Spleen (tissue), 11 donors: ENCODE measurements around the gene SDK1. TPM values are rescaled to one million over a fixed set of nuclear protein-coding genes. Genes with fewer than 3 reads are reported as not detected.

Source experiments
- DNase-seq: peaks from one replicate; pipeline ENCODE4 v3.0.0-alpha.2; 2020
- H3K27ac ChIP-seq, 8 donors: fragments of 200-600 bp; sonication (generic) in 7 of 8; 1 replicate in 4 of 8; 2 replicates in 4 of 8; pipeline versions ENCODE4 v1.5.0 to v1.8.0; 2016 to 2021; ENCODE audit warnings: inconsistent platforms in 4 of 8, mild to moderate bottlenecking in 4 of 8, moderate library complexity in 1 of 8
- H3K27me3 ChIP-seq, 7 donors: fragments of 200-600 bp; sonication (generic) in 6 of 7; replicated peaks in 1 of 7; 1 replicate in 4 of 7; 2 replicates in 3 of 7; pipeline versions ENCODE4 v1.5.0 to v1.8.0; 2016 to 2021; ENCODE audit warnings: inconsistent platforms in 3 of 7, mild to moderate bottlenecking in 1 of 7
- H3K36me3 ChIP-seq, 6 donors: fragments of 200-600 bp; sonication (generic) in 5 of 6; 1 replicate in 4 of 6; 2 replicates in 2 of 6; pipeline versions ENCODE4 v1.5.0 to v1.8.0; 2016 to 2021; ENCODE audit warnings: inconsistent platforms in 2 of 6
- H3K4me1 ChIP-seq, 6 donors: fragments of 200-600 bp; sonication (generic) in 5 of 6; 1 replicate in 3 of 6; 2 replicates in 3 of 6; pipeline versions ENCODE4 v1.5.0 to v1.8.0; 2016 to 2021; ENCODE audit warnings: inconsistent platforms in 3 of 6
- H3K4me3 ChIP-seq, 8 donors: fragments of 200-600 bp; sonication (generic) in 7 of 8; 1 replicate in 4 of 8; 2 replicates in 4 of 8; pipeline versions ENCODE4 v1.5.0 to v1.8.0; 2016 to 2021; ENCODE audit warnings: inconsistent platforms in 4 of 8, mild to moderate bottlenecking in 4 of 8, moderate library complexity in 2 of 8
- H3K9me3 ChIP-seq, 8 donors: fragments of 200-600 bp; sonication (generic) in 7 of 8; 1 replicate in 4 of 8; 2 replicates in 4 of 8; pipeline versions ENCODE4 v1.5.0 to v1.8.0; 2016 to 2021; ENCODE audit warnings: inconsistent platforms in 4 of 8
- CTCF ChIP-seq, 11 experiments: fragments of 200-600 bp in 7 of 11; fragments of 450-650 bp in 4 of 11; sonication (generic) in 4 of 11; IDR thresholded peaks in 8 of 11; conservative IDR thresholded peaks in 3 of 11; 1 replicate in 7 of 11; 2 replicates in 4 of 11; pipeline versions ENCODE4 v1.4.0 to v1.8.0; 2016 to 2021; ENCODE audit warnings: antibody characterized with exemption in 11 of 11, inconsistent platforms in 4 of 11, mild to moderate bottlenecking in 1 of 11
- POLR2A ChIP-seq, 3 donors: fragments of 450-650 bp; IDR thresholded peaks; one replicate each; pipeline ENCODE4 v1.5.1; 2017; ENCODE audit warnings: antibody characterized with exemption in 3 of 3, mild to moderate bottlenecking in 1 of 3
- POLR2AphosphoS5 ChIP-seq, 3 donors: sonication (generic); formaldehyde crosslinking; IDR thresholded peaks; one replicate each; pipeline ENCODE4 v1.5.1; 2017; ENCODE audit warnings: antibody characterized with exemption in 3 of 3
- WGBS, 5 donors: extraction: QIAGEN DNeasy Blood & Tissue Kit in 3 of 5; methylation state at CpG; one replicate each; pipeline versions ENCODE4 v1.1.5 to v1.1.7; 2013 to 2018; 5-methylcytosine and 5-hydroxymethylcytosine counted together
- intact Hi-C: fragments of 100-400 bp; cut with DNase I; formaldehyde crosslinking; loops from one replicate; pipeline ENCODE4 v1.15.0; 2023; ENCODE audit warnings: low total_unique reads
- polyA plus RNA-seq, 3 donors: library from polyadenylated mRNA; stranded (reverse); fragments of 200-250 nt; gene quantifications; one replicate each; pipeline ENCODE4 v1.2.1, GENCODE V29; 2013
- total RNA-seq, 7 donors: library from RNA; depleted of rRNA in 3 of 7; stranded (reverse); fragments of >200 nt in 3 of 7; fragmentation: NEBNext Ultra II Directional in 4 of 7; extraction: Animal tissue kit (Norgen Biotek cat#: 25700) in 4 of 7; gene quantifications; one replicate each; pipeline versions ENCODE4 v1.1.0 to v1.2.1, GENCODE V29; 2016 to 2021
- donor health status: healthy with polysubstance abuse.
- donor health status: DM: no; HTN: no; CAD: no; lungs with moderate emphysema.
- donor health status: DM: no; HTN: no; CAD: no.
- donor health status: Bipolar disorder and iron deficiency.
- donor health status: healthy.
- donor health status: DM: no; HTN: no; CAD: no.
- donor health status: DM: yes; HTN: yes; CAD: no.

SDK1 gene
- total and polyA plus RNA-seq, 10 donors: 3.2 to 54.1 (median 35.1) TPM

- H3K27me3 ChIP-seq: no peaks in the 10 kb centered on the region
- TF ChIP-seq POLR2A (IDR thresholded peaks at IDR 0.05) (no peak), CTCF (IDR thresholded peaks at IDR 0.05 in 8 of 11, conservative IDR thresholded peaks at IDR 0.05 in 3 of 11) (no peak), POLR2AphosphoS5 (IDR thresholded peaks at IDR 0.05) (no peak)
- H3K27ac ChIP-seq: no peak overlapping the region
- H3K4me1 ChIP-seq: no peaks in the 10 kb centered on the region
- peak; percentile 64 for DNase-seq
- WGBS, 5 donors: 87 to 100% (median 93%) methylated on average over 1 to 13 of the region's 13 CpGs
- no peaks in the 10 kb centered on the region for H3K9me3 ChIP-seq
- no peak overlapping the region for H3K4me3 ChIP-seq
- intact Hi-C loops: no loop called here
- peaks cover 0 to 22% (median 4%) of the 10 kb centered on the region in 6 donors for H3K36me3 ChIP-seq
Measured at GRCh38 chr7:4208586-4208985, 907.5 kb downstream of the SDK1 start.

GRCh38 chr7:4209126-4209525 is 908.1 kb downstream of the SDK1 start:
- H3K27ac ChIP-seq: no peak overlapping the region
- H3K27me3 ChIP-seq: no peaks in the 10 kb centered on the region
- no peak overlapping the region for H3K4me3 ChIP-seq
- intact Hi-C loops: no loop called here
- no peaks in the 10 kb centered on the region for H3K9me3 ChIP-seq
- 58 to 77% (median 74%) methylated on average over 8 to 10 of the region's 10 CpGs for WGBS, 5 donors
- TF ChIP-seq POLR2AphosphoS5 (IDR thresholded peaks at IDR 0.05): no peak
- no peak for TF ChIP-seq CTCF (IDR thresholded peaks at IDR 0.05 in 8 of 11, conservative IDR thresholded peaks at IDR 0.05 in 3 of 11)
- no peak for TF ChIP-seq POLR2A (IDR thresholded peaks at IDR 0.05)
- H3K36me3 ChIP-seq: peaks cover 0 to 22% (median 4%) of the 10 kb centered on the region in 6 donors
- DNase-seq: no peak
- H3K4me1 ChIP-seq: no peaks in the 10 kb centered on the region

GRCh38 chr7:4209966-4210365 is 908.9 kb downstream of the SDK1 start:
- H3K4me3 ChIP-seq: no peak overlapping the region
- H3K4me1 ChIP-seq: no peaks in the 10 kb centered on the region
- no peaks in the 10 kb centered on the region for H3K9me3 ChIP-seq
- 93 to 95% (median 94%) methylated on average over 19 to 20 of the region's 20 CpGs for WGBS, 5 donors
- TF ChIP-seq CTCF (IDR thresholded peaks at IDR 0.05 in 8 of 11, conservative IDR thresholded peaks at IDR 0.05 in 3 of 11): no peak
- no peak for TF ChIP-seq POLR2A (IDR thresholded peaks at IDR 0.05)
- TF ChIP-seq POLR2AphosphoS5 (IDR thresholded peaks at IDR 0.05): no peak
- intact Hi-C loops: no loop called here
- H3K27ac ChIP-seq: no peak overlapping the region
- peak; percentile 64 for DNase-seq
- H3K36me3 ChIP-seq: peaks cover 0 to 22% (median 4%) of the 10 kb centered on the region in 6 donors
- H3K27me3 ChIP-seq: no peaks in the 10 kb centered on the region

- no peak overlapping the region for H3K4me3 ChIP-seq
- TF ChIP-seq CTCF (IDR thresholded peaks at IDR 0.05 in 8 of 11, conservative IDR thresholded peaks at IDR 0.05 in 3 of 11) (no peak), POLR2AphosphoS5 (IDR thresholded peaks at IDR 0.05) (no peak), POLR2A (IDR thresholded peaks at IDR 0.05) (no peak)
- H3K36me3 ChIP-seq: peaks cover 0 to 22% (median 4%) of the 10 kb centered on the region in 6 donors
- DNase-seq: peak; percentile 27
- 86 to 93% (median 89%) methylated on average over 13 of the region's 13 CpGs for WGBS, 5 donors
- intact Hi-C loops: no loop called here
- H3K27me3 ChIP-seq: no peaks in the 10 kb centered on the region
- H3K4me1 ChIP-seq: peaks cover 0 to 6% (median 0%) of the 10 kb centered on the region in 6 donors
- no peaks in the 10 kb centered on the region for H3K9me3 ChIP-seq
- no peak overlapping the region for H3K27ac ChIP-seq
Measured at GRCh38 chr7:4210821-4211220, 909.8 kb downstream of the SDK1 start.
